IMR-90 (cell line): ENCODE measurements around the gene CDRT15. TPM values are rescaled to one million over a fixed set of nuclear protein-coding genes. Genes with fewer than 3 reads are reported as not detected.

Source experiments
- ATAC-seq: fragments of 200-7000 bp; cut with Tn5 transposase; 2 replicates; pipeline ENCODE4 v1.9.1; 2020; ENCODE audit warnings: low read depth, mild to moderate bottlenecking, moderate library complexity
- BruUV-seq: library from RNA; stranded (reverse); fragments of 400-500 nt; replicated peaks from 2 replicates; lab custom pipeline; 2021; lab: Mats Ljungman, UMichigan
- CTCF ChIA-PET: fragments of 300-600 bp; formaldehyde crosslinking; extraction: SDS; loops from one replicate; lab custom pipeline; 2021; ENCODE audit warnings: antibody characterized with exemption; lab: Yijun Ruan, JAX
- POLR2A ChIA-PET: fragments of 300-600 bp; sonication (Branson Sonifier 250); formaldehyde crosslinking; loops from one replicate; lab custom pipeline; 2022; ENCODE audit warnings: antibody characterized with exemption; ENCODE audit not compliant: unreplicated experiment; lab: Charles Lee
- DNase-seq: peaks from one replicate; pipeline ENCODE4 v3.0.0; 2013
- H2AFZ ChIP-seq: replicated peaks from 2 replicates; pipeline ENCODE3; 2013; ENCODE audit warnings: low read length, mild to moderate bottlenecking; ENCODE audit not compliant: poor library complexity
- H2AK5ac ChIP-seq: 2 replicates; pipeline ENCODE4 v1.6.1; 2013; ENCODE audit warnings: low read depth, low read length, inconsistent platforms
- H2AK9ac ChIP-seq: replicated peaks from 2 replicates; pipeline ENCODE3; 2013; ENCODE audit warnings: mild to moderate bottlenecking, low read depth, low read length, moderate library complexity; ENCODE audit not compliant: poor library complexity
- H2BK120ac ChIP-seq: 2 replicates; pipeline ENCODE4 v1.6.1; 2013; ENCODE audit warnings: low read depth, low read length, inconsistent platforms
- H2BK15ac ChIP-seq: 3 replicates; pipeline ENCODE4 v1.6.1; 2013; ENCODE audit warnings: low read depth, low read length, inconsistent platforms
- H2BK20ac ChIP-seq: 2 replicates; pipeline ENCODE4 v1.6.1; 2013; ENCODE audit warnings: low read depth, mild to moderate bottlenecking, inconsistent platforms, low read length, moderate library complexity
- H2BK5ac ChIP-seq: 2 replicates; pipeline ENCODE4 v1.6.1; 2013; ENCODE audit warnings: mild to moderate bottlenecking, low read depth, low read length, inconsistent platforms; ENCODE audit not compliant: poor library complexity, severe bottlenecking
- H3K14ac ChIP-seq: replicated peaks from 2 replicates; pipeline ENCODE4 v1.6.1; 2013; ENCODE audit warnings: low read depth, low read length, inconsistent platforms
- H3K18ac ChIP-seq: 2 replicates; pipeline ENCODE4 v1.6.1; 2013; ENCODE audit warnings: low read depth, low read length, control low read depth
- H3K23ac ChIP-seq: 2 replicates; pipeline ENCODE4 v1.6.1; 2013; ENCODE audit warnings: low read depth, low read length, inconsistent platforms
- H3K27ac ChIP-seq: 2 replicates; pipeline ENCODE4 v1.5.1; 2013; ENCODE audit warnings: mild to moderate bottlenecking, control low read depth, low read length; ENCODE audit not compliant: insufficient read depth
- H3K27me3 ChIP-seq: 2 replicates; pipeline ENCODE4 v1.6.1; 2013; ENCODE audit warnings: low read length; ENCODE audit not compliant: control insufficient read depth, insufficient read depth
- H3K36me3 ChIP-seq: 2 replicates; pipeline ENCODE4 v1.6.1; 2013; ENCODE audit warnings: low read length, mixed read lengths; ENCODE audit not compliant: control insufficient read depth, insufficient read depth
- H3K4ac ChIP-seq: 2 replicates; pipeline ENCODE4 v1.6.1; 2013; ENCODE audit warnings: low read depth, low read length, inconsistent platforms
- H3K4me1 ChIP-seq: 2 replicates; pipeline ENCODE4 v1.6.1; 2013; ENCODE audit warnings: low read length, mixed read lengths; ENCODE audit not compliant: control insufficient read depth, insufficient read depth
- H3K4me2 ChIP-seq: 2 replicates; pipeline ENCODE4 v1.6.1; 2013; ENCODE audit warnings: low read depth, mild to moderate bottlenecking, control low read depth, low read length, moderate library complexity
- H3K4me3 ChIP-seq: 2 replicates; pipeline ENCODE4 v1.5.1; 2013; ENCODE audit warnings: low read depth, mild to moderate bottlenecking, control low read depth, low read length, moderate library complexity; ENCODE audit not compliant: insufficient read depth
- H3K56ac ChIP-seq: 2 replicates; pipeline ENCODE4 v1.6.1; 2013; ENCODE audit warnings: low read length, inconsistent platforms; ENCODE audit not compliant: insufficient read depth; ENCODE audit errors: extremely low read depth
- H3K79me1 ChIP-seq, 2 experiments: 2 replicates each; pipeline ENCODE4 v1.6.1; 2013; ENCODE audit warnings: low read length in 2 of 2, inconsistent platforms in 1 of 2, low read depth in 1 of 2
- H3K9ac ChIP-seq: 2 replicates; pipeline ENCODE4 v1.6.1; 2013; ENCODE audit warnings: low read depth, low read length, control low read depth
- H3K9me1 ChIP-seq: 2 replicates; pipeline ENCODE4 v1.6.1; 2013; ENCODE audit warnings: low read length, inconsistent platforms; ENCODE audit not compliant: insufficient read depth
- H3K9me3 ChIP-seq: 2 replicates; pipeline ENCODE4 v1.6.1; 2013; ENCODE audit warnings: low read length; ENCODE audit not compliant: control insufficient read depth, insufficient read depth
- H4K20me1 ChIP-seq: 2 replicates; pipeline ENCODE4 v1.6.1; 2013; ENCODE audit warnings: low read length, inconsistent platforms; ENCODE audit not compliant: insufficient read depth
- H4K5ac ChIP-seq: 2 replicates; pipeline ENCODE4 v1.6.1; 2013; ENCODE audit warnings: mild to moderate bottlenecking, low read depth, low read length, control low read depth
- H4K8ac ChIP-seq, 2 experiments: 2 replicates each; pipeline ENCODE4 v1.6.1; 2013; ENCODE audit warnings: low read depth in 2 of 2, low read length in 2 of 2, control low read depth in 1 of 2, inconsistent platforms in 1 of 2
- H4K91ac ChIP-seq: 2 replicates; pipeline ENCODE4 v1.6.1; 2013; ENCODE audit warnings: low read depth, low read length, inconsistent platforms; ENCODE audit not compliant: insufficient read depth
- BHLHE40 ChIP-seq: fragments of 150-350 bp; IDR thresholded peaks from 2 replicates; pipeline ENCODE4 v1.6.1; 2016; ENCODE audit warnings: mild to moderate bottlenecking, low read depth, low read length
- CEBPB ChIP-seq: IDR thresholded peaks from 2 replicates; pipeline ENCODE4 v1.6.1; 2012; ENCODE audit warnings: low read depth, low read length, improper control_type of control experiment
- CHD1 ChIP-seq: IDR thresholded peaks from 2 replicates; pipeline ENCODE4 v1.6.1; 2012; ENCODE audit warnings: low read depth, low read length, improper control_type of control experiment
- FOS ChIP-seq: fragments of 150-350 bp; IDR thresholded peaks from 2 replicates; pipeline ENCODE4 v1.6.1; 2016; ENCODE audit warnings: low read depth, low read length
- MAFK ChIP-seq: IDR thresholded peaks from 2 replicates; pipeline ENCODE4 v1.6.1; 2012; ENCODE audit warnings: low read depth, low read length, improper control_type of control experiment
- NFE2L2 ChIP-seq: fragments of 150-350 bp; IDR thresholded peaks from 2 replicates; pipeline ENCODE4 v1.6.1; 2016; ENCODE audit warnings: low read depth, mild to moderate bottlenecking, low read length
- POLR2A ChIP-seq: IDR thresholded peaks from 2 replicates; pipeline ENCODE4 v1.6.1; 2012; ENCODE audit warnings: mild to moderate bottlenecking, low read depth, low read length
- RAD21 ChIP-seq: IDR thresholded peaks from 2 replicates; pipeline ENCODE4 v1.6.1; 2012; ENCODE audit warnings: low read length, improper control_type of control experiment
- RCOR1 ChIP-seq: IDR thresholded peaks from 2 replicates; pipeline ENCODE4 v1.6.1; 2012; ENCODE audit warnings: mild to moderate bottlenecking, low read length, improper control_type of control experiment; ENCODE audit not compliant: insufficient replicate concordance
- WGBS, 2 experiments: methylation state at CpG; one replicate each; pipeline versions ENCODE4 v1.1.5 to v1.1.7; 2013; ENCODE audit warnings: missing lambda C conversion rate in 2 of 2; ENCODE audit not compliant: insufficient read length in 1 of 2; ENCODE audit errors: extremely low coverage in 2 of 2; 5-methylcytosine and 5-hydroxymethylcytosine counted together
- dilution Hi-C: fragments of 300-500 bp; cut with HindIII; formaldehyde crosslinking; loops from one replicate; pipeline ENCODE4 v1.14.3; 2018; ENCODE audit warnings: low sequenced_read_pairs; ENCODE audit not compliant: unreplicated experiment
- in situ Hi-C: fragments of 300-500 bp; cut with MboI; formaldehyde crosslinking; loops from 3 replicates; pipeline ENCODE4 v1.14.3; 2019; ENCODE audit warnings: low sequenced_read_pairs, inconsistent platforms, mixed read lengths
- intact Hi-C: fragments of 100-400 bp; cut with micrococcal nuclease; formaldehyde crosslinking; loops from 2 replicates; pipeline ENCODE4 v1.10.0; 2022
- polyA plus RNA-seq, 3 experiments: library from polyadenylated mRNA; depleted of rRNA; stranded (reverse); fragments of >200 nt; gene quantifications; 2 replicates each; pipeline ENCODE4 v1.2.3, GENCODE V29; 2012; ENCODE audit warnings: low replicate concordance in 1 of 3
- total RNA-seq: library from RNA; depleted of rRNA; stranded (reverse); fragments of >200 nt; gene quantifications from 2 replicates; pipeline ENCODE4 v1.2.3, GENCODE V29; 2012
- TF ChIP-seq, protein P1 (sequence below): conservative IDR thresholded peaks from 2 replicates; pipeline ENCODE4 v1.5.1; 2012; ENCODE audit warnings: mild to moderate bottlenecking, low read depth, low read length, improper control_type of control experiment
- TF ChIP-seq, protein P2 (sequence below): fragments of 150-350 bp; IDR thresholded peaks from 2 replicates; pipeline ENCODE4 v1.6.1; 2016; ENCODE audit warnings: low read depth, mild to moderate bottlenecking, low read length, moderate library complexity, borderline replicate concordance
- TF ChIP-seq, protein P3 (sequence below): fragments of 150-350 bp; IDR thresholded peaks from 2 replicates; pipeline ENCODE4 v1.6.1; 2017; ENCODE audit warnings: mild to moderate bottlenecking, antibody characterized with exemption, low read length, low read depth

Gene CDRT15
- total and polyA plus RNA-seq, 2 of the 4 experiments (the other 2 are of a cell fraction) = not detected

DNA sequence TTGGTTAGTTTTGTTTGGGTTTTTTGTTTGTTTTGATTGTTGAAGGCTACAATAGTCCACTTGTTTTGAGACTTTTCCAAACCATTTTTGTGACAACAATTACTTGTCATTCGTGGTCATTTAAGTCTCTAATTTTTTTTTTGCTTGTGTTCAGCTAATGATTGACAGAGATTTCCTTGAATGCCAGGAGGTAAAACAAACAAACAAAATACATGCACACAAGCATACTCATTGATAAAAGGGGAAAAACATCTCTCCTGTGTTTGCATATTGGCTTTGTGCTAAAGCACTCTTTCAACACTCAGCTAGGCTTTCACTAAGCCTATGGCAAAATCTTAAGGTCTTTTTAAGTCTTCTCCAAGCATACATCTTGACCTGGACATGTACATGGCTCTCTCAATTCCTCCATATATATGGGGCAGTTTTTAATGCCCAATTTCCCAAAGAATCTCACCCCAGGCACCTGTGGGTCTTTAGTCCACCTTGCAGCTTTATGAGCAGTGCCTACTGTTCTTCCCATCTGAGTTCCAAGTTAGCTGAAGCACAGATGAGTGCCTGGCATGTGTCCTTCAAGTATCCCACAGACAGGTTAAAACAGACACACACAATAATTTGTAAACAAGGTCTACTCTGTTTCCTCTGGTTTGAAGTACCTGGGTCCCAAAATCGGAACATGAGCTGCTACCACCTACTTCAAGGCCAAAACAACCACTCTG lies 40.0 kb upstream of the CDRT15 start:
- no peaks in the 10 kb centered on the region for H3K79me1 ChIP-seq
- BruUV-seq = no TSS peak
- no peak overlapping the region for H3K14ac ChIP-seq
- POLR2A ChIA-PET = no interaction called here
- intact Hi-C loops (no loop called here), in situ Hi-C loops (no loop called here), dilution Hi-C loops (no loop called here)
- CTCF ChIA-PET = no interaction called here
- no peaks in the 10 kb centered on the region for H3K36me3 ChIP-seq
- H4K91ac ChIP-seq = no peak overlapping the region
- no peaks in the 10 kb centered on the region for H3K9me3 ChIP-seq
- H3K56ac ChIP-seq = no peak overlapping the region
- no peak overlapping the region for H3K4me2 ChIP-seq
- H3K4me3 ChIP-seq = no peak overlapping the region
- no peak overlapping the region for H3K27ac ChIP-seq
- no peak overlapping the region for H3K23ac ChIP-seq
- no peak overlapping the region for H2AFZ ChIP-seq
- no peak overlapping the region for H3K4ac ChIP-seq
- no peak overlapping the region for H2BK20ac ChIP-seq
- H3K9me1 ChIP-seq = no peaks in the 10 kb centered on the region
- no peak overlapping the region for H2BK5ac ChIP-seq
- DNase-seq (no peak), ATAC-seq (no peak)
- no peaks in the 10 kb centered on the region for H4K20me1 ChIP-seq
- no CpG with 5 or more reads among the region's 2 CpGs for WGBS, 2 experiments
- no peak overlapping the region for H2BK120ac ChIP-seq
- H3K27me3 ChIP-seq = peaks cover 15% of the 10 kb centered on the region
- H2BK15ac ChIP-seq = no peak overlapping the region
- TF ChIP-seq, protein P1, sequence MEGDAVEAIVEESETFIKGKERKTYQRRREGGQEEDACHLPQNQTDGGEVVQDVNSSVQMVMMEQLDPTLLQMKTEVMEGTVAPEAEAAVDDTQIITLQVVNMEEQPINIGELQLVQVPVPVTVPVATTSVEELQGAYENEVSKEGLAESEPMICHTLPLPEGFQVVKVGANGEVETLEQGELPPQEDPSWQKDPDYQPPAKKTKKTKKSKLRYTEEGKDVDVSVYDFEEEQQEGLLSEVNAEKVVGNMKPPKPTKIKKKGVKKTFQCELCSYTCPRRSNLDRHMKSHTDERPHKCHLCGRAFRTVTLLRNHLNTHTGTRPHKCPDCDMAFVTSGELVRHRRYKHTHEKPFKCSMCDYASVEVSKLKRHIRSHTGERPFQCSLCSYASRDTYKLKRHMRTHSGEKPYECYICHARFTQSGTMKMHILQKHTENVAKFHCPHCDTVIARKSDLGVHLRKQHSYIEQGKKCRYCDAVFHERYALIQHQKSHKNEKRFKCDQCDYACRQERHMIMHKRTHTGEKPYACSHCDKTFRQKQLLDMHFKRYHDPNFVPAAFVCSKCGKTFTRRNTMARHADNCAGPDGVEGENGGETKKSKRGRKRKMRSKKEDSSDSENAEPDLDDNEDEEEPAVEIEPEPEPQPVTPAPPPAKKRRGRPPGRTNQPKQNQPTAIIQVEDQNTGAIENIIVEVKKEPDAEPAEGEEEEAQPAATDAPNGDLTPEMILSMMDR = no peak
- no peak for TF ChIP-seq MAFK
- no peak for TF ChIP-seq FOS
- TF ChIP-seq POLR2A = no peak
- TF ChIP-seq CEBPB = no peak
- TF ChIP-seq, protein P2, sequence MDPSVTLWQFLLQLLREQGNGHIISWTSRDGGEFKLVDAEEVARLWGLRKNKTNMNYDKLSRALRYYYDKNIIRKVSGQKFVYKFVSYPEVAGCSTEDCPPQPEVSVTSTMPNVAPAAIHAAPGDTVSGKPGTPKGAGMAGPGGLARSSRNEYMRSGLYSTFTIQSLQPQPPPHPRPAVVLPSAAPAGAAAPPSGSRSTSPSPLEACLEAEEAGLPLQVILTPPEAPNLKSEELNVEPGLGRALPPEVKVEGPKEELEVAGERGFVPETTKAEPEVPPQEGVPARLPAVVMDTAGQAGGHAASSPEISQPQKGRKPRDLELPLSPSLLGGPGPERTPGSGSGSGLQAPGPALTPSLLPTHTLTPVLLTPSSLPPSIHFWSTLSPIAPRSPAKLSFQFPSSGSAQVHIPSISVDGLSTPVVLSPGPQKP = no peak
- TF ChIP-seq BHLHE40 = no peak
- no peak for TF ChIP-seq NFE2L2
- TF ChIP-seq RCOR1 = no peak
- TF ChIP-seq RAD21 = no peak
- TF ChIP-seq CHD1 = no peak
- TF ChIP-seq, protein P3, sequence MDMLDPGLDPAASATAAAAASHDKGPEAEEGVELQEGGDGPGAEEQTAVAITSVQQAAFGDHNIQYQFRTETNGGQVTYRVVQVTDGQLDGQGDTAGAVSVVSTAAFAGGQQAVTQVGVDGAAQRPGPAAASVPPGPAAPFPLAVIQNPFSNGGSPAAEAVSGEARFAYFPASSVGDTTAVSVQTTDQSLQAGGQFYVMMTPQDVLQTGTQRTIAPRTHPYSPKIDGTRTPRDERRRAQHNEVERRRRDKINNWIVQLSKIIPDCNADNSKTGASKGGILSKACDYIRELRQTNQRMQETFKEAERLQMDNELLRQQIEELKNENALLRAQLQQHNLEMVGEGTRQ = no peak
- no peak overlapping the region for H2AK5ac ChIP-seq
- no peaks in the 10 kb centered on the region for H3K4me1 ChIP-seq
- H3K18ac ChIP-seq = no peak overlapping the region
- H3K9ac ChIP-seq = no peak overlapping the region
- no peak overlapping the region for H2AK9ac ChIP-seq
- H4K5ac ChIP-seq = no peak overlapping the region
- no peak overlapping the region for H4K8ac ChIP-seq
